Left lung (tissue), 14 donors: Measurements from ENCODE around the gene CLDN14. TPM values are rescaled to one million over a fixed set of nuclear protein-coding genes. Genes with fewer than 3 reads are reported as not detected.

ENCODE experiments used
- ATAC-seq: fragments of 200-7000 bp; cut with Tn5 transposase; one replicate; pipeline ENCODE4 v1.9.1; 2020; ENCODE audit warnings: moderate library complexity
- DNase-seq, 4 donors: peaks; one replicate each; pipeline ENCODE4 v3.0.0-alpha.2; 2013 to 2020
- H3K27ac ChIP-seq, 2 donors: fragments of 200-600 bp; sonication (generic) in 1 of 2; one replicate each; pipeline versions ENCODE4 v1.5.0 to v1.8.0; 2020 to 2021
- H3K27me3 ChIP-seq, 2 donors: fragments of 200-600 bp; sonication (generic) in 1 of 2; one replicate each; pipeline versions ENCODE4 v1.5.0 to v1.8.0; 2020 to 2021
- H3K36me3 ChIP-seq, 2 donors: fragments of 200-600 bp; sonication (generic) in 1 of 2; one replicate each; pipeline versions ENCODE4 v1.5.0 to v1.8.0; 2020 to 2021
- H3K4me1 ChIP-seq, 2 donors: fragments of 200-600 bp; one replicate each; pipeline ENCODE4 v1.8.0; 2021
- H3K4me3 ChIP-seq, 2 donors: fragments of 200-600 bp; sonication (generic) in 1 of 2; one replicate each; pipeline versions ENCODE4 v1.5.0 to v1.8.0; 2020 to 2021; ENCODE audit warnings: mild to moderate bottlenecking in 1 of 2
- H3K9me3 ChIP-seq, 2 donors: fragments of 200-600 bp; sonication (generic) in 1 of 2; one replicate each; pipeline versions ENCODE4 v1.5.0 to v1.8.0; 2020 to 2021
- CTCF ChIP-seq, 2 donors: fragments of 200-600 bp; sonication (generic) in 1 of 2; IDR thresholded peaks; one replicate each; pipeline versions ENCODE4 v1.5.0 to v1.8.0; 2021; ENCODE audit warnings: antibody characterized with exemption in 2 of 2
- intact Hi-C, 2 donors: fragments of 100-400 bp; cut with DNase I; formaldehyde crosslinking; loops; one replicate each; pipeline versions ENCODE4 v1.11.2 to v1.14.2; 2022
- long read RNA-seq, 12 donors: library from polyadenylated mRNA in 2 of 12; unstranded in 2 of 12; transcript quantifications; one replicate each; pipeline ENCODE4 v2.0.0 and lab custom pipeline, GENCODE V29; 2019 to 2026
- polyA plus RNA-seq, 6 donors: library from polyadenylated mRNA; unstranded; fragments of 120-200 nt; gene quantifications; one replicate each; pipeline ENCODE4 v1.2.1, GENCODE V29; 2013; ENCODE audit not compliant: insufficient read length in 6 of 6
- total RNA-seq, 2 donors: library from RNA; stranded (reverse); fragmentation: NEBNext Ultra II Directional; extraction: Animal tissue kit (Norgen Biotek cat#: 25700); gene quantifications; one replicate each; pipeline ENCODE4 v1.2.1, GENCODE V29; 2021
- donor health status: DM: no; HTN: yes; CAD: no.
- donor health status: DM: no; HTN: no; CAD: no.

The CLDN14 gene, protein sequence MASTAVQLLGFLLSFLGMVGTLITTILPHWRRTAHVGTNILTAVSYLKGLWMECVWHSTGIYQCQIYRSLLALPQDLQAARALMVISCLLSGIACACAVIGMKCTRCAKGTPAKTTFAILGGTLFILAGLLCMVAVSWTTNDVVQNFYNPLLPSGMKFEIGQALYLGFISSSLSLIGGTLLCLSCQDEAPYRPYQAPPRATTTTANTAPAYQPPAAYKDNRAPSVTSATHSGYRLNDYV
- total RNA-seq (not detected), polyA plus RNA-seq (under 1 TPM in 1 of 6 donors, not detected in 5; 0.17 TPM)
- long read RNA-seq, donor 1: 0 reads
- long read RNA-seq, donor 2: 0 reads
- long read RNA-seq, donor 3: 0 reads
- long read RNA-seq, donor 4: 0 reads
- long read RNA-seq, donor 5: 0 reads
- long read RNA-seq, donor 6: 0 reads
- long read RNA-seq, donor 7: 0 reads
- long read RNA-seq, donor 8: 0 reads
- long read RNA-seq, donor 9: 0 reads
- long read RNA-seq, donor 10: 0 reads
- long read RNA-seq, donor 11: 0 reads
- long read RNA-seq, donor 12: 0 reads

- peak in 2 of 4 donors; percentile 65 to 76 for DNase-seq
- no peak within 1 kb of the TSS for H3K27ac ChIP-seq
- TF ChIP-seq CTCF (IDR thresholded peaks at IDR 0.05): no peak
Measured at GRCh38 chr21:36479415-36480402, at the start of gene CLDN14. TSS of gene CLDN14 (minus strand) at chr21:36480122. CDS start at chr21:36461695, 18,427 bp downstream.

GRCh38 chr21:36528716-36529115, 48.8 kb upstream of the CLDN14 start:
- no peak overlapping the region for H3K27ac ChIP-seq
- DNase-seq (no peak), ATAC-seq (no peak)
- no peak for TF ChIP-seq CTCF (IDR thresholded peaks at IDR 0.05)
- intact Hi-C loops: no loop called here
- H3K36me3 ChIP-seq: no peaks in the 10 kb centered on the region
- no peaks in the 10 kb centered on the region for H3K9me3 ChIP-seq
- H3K4me1 ChIP-seq: no peaks in the 10 kb centered on the region
- H3K27me3 ChIP-seq: peaks cover 0 to 37% of the 10 kb centered on the region in 2 donors
- H3K4me3 ChIP-seq: no peak overlapping the region

More at GRCh38 chr21:36479415-36480402, at the start of gene CLDN14:
- ATAC-seq: peak; percentile 23
- Histone ChIP-seq H3K36me3 (no peaks in the 10 kb centered on the region), H3K4me3 (no peak within 1 kb of the TSS), H3K9me3 (no peaks in the 10 kb centered on the region), H3K27me3 (no peaks in the 10 kb centered on the region), H3K4me1 (no peaks in the 10 kb centered on the region)
- intact Hi-C loops: no loop called here

GRCh38 chr21:36527317-36527716, 47.4 kb upstream of the CLDN14 start:
- Histone ChIP-seq H3K27me3 (peaks cover 0 to 37% of the 10 kb centered on the region in 2 donors), H3K4me3 (no peak overlapping the region), H3K4me1 (no peaks in the 10 kb centered on the region), H3K27ac (no peak overlapping the region), H3K9me3 (no peaks in the 10 kb centered on the region), H3K36me3 (no peaks in the 10 kb centered on the region)
- TF ChIP-seq CTCF (IDR thresholded peaks at IDR 0.05): no peak
- DNase-seq (no peak), ATAC-seq (no peak)
- intact Hi-C loops: no loop called here

GRCh38 chr21:36526104-36526503, 46.2 kb upstream of the CLDN14 start:
- DNase-seq (no peak), ATAC-seq (no peak)
- Histone ChIP-seq H3K27ac (no peak overlapping the region), H3K36me3 (no peaks in the 10 kb centered on the region), H3K4me3 (no peak overlapping the region), H3K27me3 (peaks cover 0 to 37% of the 10 kb centered on the region in 2 donors), H3K4me1 (no peaks in the 10 kb centered on the region), H3K9me3 (no peaks in the 10 kb centered on the region)
- intact Hi-C loops: no loop called here
- no peak for TF ChIP-seq CTCF (IDR thresholded peaks at IDR 0.05)
